Measurements from ENCODE around the gene SLC66A1.

SLC66A1 gene

DNA sequence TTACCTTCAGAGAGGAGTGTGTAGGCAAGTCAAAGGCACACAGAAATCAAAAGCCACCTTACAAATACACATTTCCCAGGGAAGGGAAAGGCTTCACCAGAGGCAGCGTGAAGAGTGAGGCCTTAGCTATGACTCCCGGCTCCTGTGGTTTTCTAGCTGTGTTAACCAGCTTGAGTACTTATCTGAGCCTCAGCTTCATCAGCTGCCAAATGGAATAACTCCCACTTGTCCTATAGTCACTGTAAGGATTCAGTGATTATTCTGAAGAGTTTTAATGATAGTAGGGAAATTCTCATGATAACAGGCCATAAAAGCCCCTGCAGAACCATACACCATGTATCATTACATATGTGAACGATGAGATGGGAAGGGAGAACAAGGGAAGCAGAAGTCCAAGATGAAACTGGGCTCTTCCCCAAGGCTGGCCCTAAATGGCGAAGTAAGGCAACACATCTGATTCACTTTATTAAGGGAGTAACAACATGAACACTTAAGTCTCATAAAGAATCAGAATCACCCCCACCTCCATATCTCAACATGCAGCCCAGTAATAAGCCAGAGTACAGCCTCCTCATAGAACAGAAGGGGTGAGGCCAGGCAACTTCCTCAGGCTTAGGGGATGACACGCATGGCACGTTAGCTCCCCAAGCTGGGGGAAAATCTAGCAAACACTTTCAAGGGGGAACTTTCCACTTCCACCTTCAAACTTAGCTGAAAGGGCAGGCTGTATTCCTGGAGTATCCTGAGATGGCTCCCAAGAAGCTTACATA lies 63.7 kb downstream of the SLC66A1 start:
- TF ChIP-seq CTCF (conservative IDR thresholded peaks at IDR 0.05) = no peak

DNA sequence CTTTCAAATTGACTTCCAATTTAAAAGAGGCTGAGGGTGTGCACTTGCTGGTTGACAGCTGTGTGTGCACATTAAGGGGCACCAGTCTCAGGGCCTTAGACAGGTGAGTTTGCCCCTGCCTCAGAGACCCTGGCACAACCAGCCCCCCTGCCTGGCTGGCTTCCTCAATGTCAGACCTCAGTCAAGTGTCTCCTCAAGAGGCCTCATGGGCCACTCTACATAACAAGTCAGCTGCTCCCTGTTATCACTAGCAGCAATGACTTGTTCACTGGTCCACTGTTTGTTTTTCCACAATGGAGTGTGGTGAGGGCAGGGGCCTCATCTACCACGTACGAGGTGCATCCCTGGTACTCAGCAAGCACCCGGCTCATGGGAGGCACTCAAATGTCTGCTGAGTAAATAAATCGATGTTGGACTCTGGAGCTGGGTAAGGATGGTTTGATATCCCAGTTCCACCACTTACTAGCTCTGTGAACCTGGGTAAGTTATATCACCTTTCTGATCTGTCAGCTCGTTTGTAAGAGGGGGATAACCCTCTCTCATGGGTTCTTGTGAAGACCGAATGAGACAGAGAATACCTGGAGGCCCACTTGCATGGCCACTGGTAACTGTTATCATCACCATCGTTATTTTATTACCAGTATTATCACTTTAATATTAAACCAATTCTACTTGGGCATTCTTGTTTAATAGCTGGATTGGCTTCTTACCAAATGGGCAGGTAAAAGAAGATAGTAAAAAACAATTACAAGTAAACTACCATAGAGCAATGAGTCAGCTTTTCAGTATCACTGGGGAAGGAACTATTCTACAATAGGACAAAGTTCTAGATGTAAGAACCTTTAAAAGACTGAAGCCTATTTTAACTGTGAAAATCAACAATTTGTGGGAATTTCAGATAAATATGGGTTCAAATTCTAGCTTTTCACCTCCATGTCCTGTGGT lies 64.6 kb downstream of the SLC66A1 start:
- no peak for TF ChIP-seq CTCF (conservative IDR thresholded peaks at IDR 0.05)
- no peak overlapping the region for H3K27ac ChIP-seq

More for the DNA sequence above, 63.7 kb downstream of the SLC66A1 start:
- H3K27ac ChIP-seq = no peak overlapping the region

DNA sequence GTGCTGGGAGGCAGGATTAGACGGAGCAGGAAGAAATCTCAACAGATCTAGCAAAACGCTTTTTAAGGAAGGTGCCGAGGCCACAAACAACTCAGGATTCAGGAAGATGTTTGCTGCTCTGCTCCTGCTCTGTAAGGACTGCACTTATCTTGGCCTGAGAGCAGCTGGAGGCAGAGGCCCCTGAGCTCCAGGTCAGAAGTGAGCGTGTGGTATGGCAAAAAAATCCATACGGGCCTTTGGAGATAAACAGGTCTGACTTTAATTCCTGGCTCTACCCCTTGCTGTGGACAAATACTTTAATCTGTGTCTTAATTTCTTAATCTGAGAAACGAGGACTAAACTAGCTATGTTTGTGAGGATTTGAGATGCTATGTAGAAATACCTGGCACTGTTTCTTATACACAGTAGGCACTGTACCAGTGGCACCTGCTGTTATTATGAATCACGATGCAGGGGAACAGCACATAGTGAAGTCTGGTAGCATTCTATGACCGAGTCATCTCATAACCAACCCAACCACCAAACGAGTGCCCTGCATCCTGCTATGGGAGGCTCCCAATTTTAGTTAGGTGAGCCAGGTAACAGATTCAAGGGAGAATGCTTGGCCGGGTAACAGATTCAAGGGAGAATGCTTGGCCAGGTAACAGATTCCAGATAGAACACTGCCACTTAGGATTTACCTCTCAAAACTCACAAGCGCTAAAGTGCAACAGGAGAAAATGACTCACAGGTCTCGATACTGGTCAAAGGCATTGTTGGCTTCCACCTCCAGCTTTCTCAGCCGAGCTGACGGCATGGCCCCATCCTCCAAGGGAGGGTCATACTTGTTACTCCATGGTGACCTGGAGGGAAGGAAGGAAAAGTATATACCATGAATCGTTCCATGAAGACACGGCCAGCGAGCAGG lies 65.9 kb downstream of the SLC66A1 start:
- TF ChIP-seq CTCF (conservative IDR thresholded peaks at IDR 0.05) = no peak
- H3K27ac ChIP-seq = no peak overlapping the region

Measured in VCaP (cell line).